HCT116 (cell line): ENCODE data around the gene BFAR. TPM values are rescaled to one million over a fixed set of nuclear protein-coding genes. Genes with fewer than 3 reads are reported as not detected.
A peak's percentile ranks its signal among the peaks of the same experiment; 100 is the strongest.
"Not testable (repeated sequence)": the region's sequence is repeated elsewhere in the genome, so short reads cannot be mapped to it uniquely, and the experiment has no call there.

Experiments used
- ATAC-seq: fragments of 200-7000 bp; cut with Tn5 transposase; 2 replicates; pipeline ENCODE4 v1.9.1; 2020; ENCODE audit warnings: mild to moderate bottlenecking, moderate library complexity
- BruUV-seq: library from RNA; stranded (reverse); fragments of 400-500 nt; replicated peaks from 2 replicates; lab custom pipeline; 2021; lab: Mats Ljungman, UMichigan
- CTCF ChIA-PET: fragments of 300-600 bp; sonication (Branson Sonifier 250); formaldehyde crosslinking; loops from one replicate; lab custom pipeline; 2021; ENCODE audit warnings: antibody characterized with exemption; lab: Charles Lee
- POLR2A ChIA-PET: fragments of 300-600, 350-600 bp; sonication (Branson Sonifier 250); formaldehyde crosslinking; loops from one replicate; lab custom pipeline; 2021; ENCODE audit warnings: antibody characterized with exemption; lab: Charles Lee
- RAD21 ChIA-PET, 2 experiments: fragments of 300-600 bp; sonication (Branson Sonifier 250); formaldehyde crosslinking; loops; one replicate each; lab custom pipeline; 2023; ENCODE audit warnings: low total read pairs in 2 of 2; ENCODE audit not compliant: uncharacterized antibody in 2 of 2, unreplicated experiment in 2 of 2, low non-redundant PET in 1 of 2; lab: Charles Lee
- DNase-seq: peaks from one replicate; pipeline ENCODE4 v3.0.0-alpha.2; 2010; ENCODE audit warnings: low read depth, low spot score
- H2AFZ ChIP-seq: fragments of 200-600 bp; shearing (Covaris generic), sonication (generic); 2 replicates; pipeline ENCODE4 v1.6.1; 2017; ENCODE audit warnings: low read depth, mixed run types, mixed read lengths, antibody characterized with exemption, low read length; ENCODE audit not compliant: poor library complexity, severe bottlenecking
- H3K27ac ChIP-seq: 2 replicates; pipeline ENCODE4 v1.5.1; 2012; ENCODE audit warnings: low read depth, low read length
- H3K27me3 ChIP-seq: fragments of 200-600 bp; sonication (generic); 2 replicates; pipeline ENCODE4 v1.6.1; 2016; ENCODE audit warnings: mixed run types, low read length, mixed read lengths; ENCODE audit not compliant: insufficient read depth
- H3K36me3 ChIP-seq, 2 experiments: fragments of 200-500 bp in 1 of 2; fragments of 200-600 bp in 1 of 2; sonication (Bioruptor generic) in 1 of 2; sonication (generic) in 1 of 2; 2 replicates each; pipeline versions ENCODE4 v1.5.1 to v1.6.1; 2014 to 2016; ENCODE audit warnings: low read length in 2 of 2, inconsistent platforms in 1 of 2, mixed read lengths in 1 of 2, mixed run types in 1 of 2; ENCODE audit not compliant: insufficient read depth in 2 of 2, control insufficient read depth in 1 of 2
- H3K4me1 ChIP-seq, 2 experiments: fragments of 200-600 bp in 1 of 2; sonication (generic) in 1 of 2; 2 replicates each; pipeline versions ENCODE4 v1.5.1 to v1.6.1; 2012 to 2017; ENCODE audit warnings: low read length in 2 of 2, inconsistent platforms in 1 of 2, mild to moderate bottlenecking in 1 of 2, mixed read lengths in 1 of 2, mixed run types in 1 of 2, moderate library complexity in 1 of 2; ENCODE audit not compliant: insufficient read depth in 2 of 2, control insufficient read depth in 1 of 2
- H3K4me2 ChIP-seq: fragments of 200-600 bp; sonication (generic); 2 replicates; pipeline ENCODE4 v1.6.1; 2017; ENCODE audit warnings: mixed run types, low read length, mixed read lengths
- H3K4me3 ChIP-seq, 2 experiments: fragments of 200-600 bp in 1 of 2; sonication (generic) in 1 of 2; replicated peaks in 1 of 2; 2 replicates each; pipeline ENCODE4 v1.5.1; 2011 to 2016; ENCODE audit warnings: low read length in 2 of 2, control low read depth in 1 of 2, low read depth in 1 of 2, mild to moderate bottlenecking in 1 of 2, mixed read lengths in 1 of 2, mixed run types in 1 of 2
- H3K79me2 ChIP-seq: fragments of 200-600 bp; sonication (generic); 2 replicates; pipeline ENCODE4 v1.6.1; 2017; ENCODE audit warnings: mild to moderate bottlenecking, mixed run types, low read length, moderate library complexity, mixed read lengths; ENCODE audit not compliant: insufficient read depth
- H3K9ac ChIP-seq: fragments of 200-600 bp; sonication (generic); 2 replicates; pipeline ENCODE4 v1.6.1; 2016; ENCODE audit warnings: low read length, mixed read lengths
- H3K9me2 ChIP-seq: fragments of 200-600 bp; sonication (generic), shearing (Covaris generic); 2 replicates; pipeline ENCODE4 v1.6.1; 2017; ENCODE audit warnings: mixed run types, mild to moderate bottlenecking, moderate library complexity; ENCODE audit not compliant: insufficient read depth
- H3K9me3 ChIP-seq, 2 experiments: fragments of 200-500 bp in 1 of 2; fragments of 200-600 bp in 1 of 2; sonication (Bioruptor generic) in 1 of 2; sonication (generic) in 1 of 2; 2 replicates each; pipeline ENCODE4 v1.6.1; 2014 to 2017; ENCODE audit warnings: low read length in 2 of 2, mixed read lengths in 2 of 2, inconsistent platforms in 1 of 2, low read depth in 1 of 2, mild to moderate bottlenecking in 1 of 2, mixed run types in 1 of 2, moderate library complexity in 1 of 2; ENCODE audit not compliant: control insufficient read depth in 1 of 2, insufficient read depth in 1 of 2
- H4K20me1 ChIP-seq: fragments of 200-600 bp; sonication (generic), shearing (Covaris generic); 2 replicates; pipeline ENCODE4 v1.6.1; 2017; ENCODE audit warnings: mixed run types, mild to moderate bottlenecking, moderate library complexity; ENCODE audit not compliant: insufficient read depth
- CBX3 ChIP-seq: IDR thresholded peaks from 2 replicates; pipeline ENCODE4 v1.6.1; 2012; ENCODE audit warnings: low read depth
- CEBPB ChIP-seq: IDR thresholded peaks from 2 replicates; pipeline ENCODE4 v1.6.1; 2012; ENCODE audit warnings: low read depth
- EGR1 ChIP-seq: IDR thresholded peaks from 2 replicates; pipeline ENCODE4 v1.6.1; 2012; ENCODE audit warnings: low read depth
- ELF1 ChIP-seq: IDR thresholded peaks from 2 replicates; pipeline ENCODE4 v1.6.1; 2012; ENCODE audit warnings: low read depth, borderline replicate concordance
- EZH2 ChIP-seq: fragments of 200-600 bp; sonication (generic); IDR thresholded peaks from 2 replicates; pipeline ENCODE4 v1.6.1; 2017; ENCODE audit warnings: antibody characterized with exemption, mixed run types
- FOSL1 ChIP-seq: IDR thresholded peaks from 2 replicates; pipeline ENCODE4 v1.6.1; 2012; ENCODE audit warnings: low read depth
- JUND ChIP-seq: IDR thresholded peaks from 2 replicates; pipeline ENCODE4 v1.6.1; 2012
- POLR2AphosphoS5 ChIP-seq: IDR thresholded peaks from 2 replicates; pipeline ENCODE4 v1.6.1; 2011; ENCODE audit warnings: mild to moderate bottlenecking, low read depth, low read length, moderate library complexity
- SRF ChIP-seq: IDR thresholded peaks from 2 replicates; pipeline ENCODE4 v1.6.1; 2012; ENCODE audit warnings: low read depth
- YY1 ChIP-seq: IDR thresholded peaks from 2 replicates; pipeline ENCODE4 v1.6.1; 2011; ENCODE audit warnings: low read length, low read depth, moderate library complexity, mild to moderate bottlenecking; ENCODE audit not compliant: insufficient replicate concordance; ENCODE audit errors: extremely low read depth
- ZFX ChIP-seq: fragments of 450-650 bp; IDR thresholded peaks from 2 replicates; pipeline ENCODE4 v1.6.1; 2017
- ZNF274 ChIP-seq: fragments of 200-500 bp; sonication (Bioruptor generic); IDR thresholded peaks from 2 replicates; pipeline ENCODE4 v1.6.1; 2014; ENCODE audit warnings: mild to moderate bottlenecking, low read depth, low read length, inconsistent platforms
- intact Hi-C: fragments of 100-400 bp; cut with micrococcal nuclease; formaldehyde crosslinking; loops from 2 replicates; pipeline ENCODE4 v1.10.0; 2022
- total RNA-seq: library from RNA; stranded (reverse); gene quantifications from one replicate; pipeline ENCODE4 v1.2.1, GENCODE V29; 2021; ENCODE audit not compliant: unreplicated experiment
- TF ChIP-seq, protein P1 (sequence below): IDR thresholded peaks from 2 replicates; pipeline ENCODE4 v1.6.1; 2012
- TF ChIP-seq, protein P2 (sequence below), 3 experiments: fragments of 200-600 bp in 1 of 3; sonication (generic) in 1 of 3; IDR thresholded peaks in 2 of 3; conservative IDR thresholded peaks in 1 of 3; 2 replicates each; pipeline ENCODE4 v1.5.1; 2012 to 2017; ENCODE audit warnings: low read depth in 2 of 3, low read length in 2 of 3, antibody characterized with exemption in 1 of 3, borderline replicate concordance in 1 of 3, control low read depth in 1 of 3, mild to moderate bottlenecking in 1 of 3, mixed read lengths in 1 of 3, mixed run types in 1 of 3, moderate library complexity in 1 of 3; ENCODE audit not compliant: insufficient read depth in 1 of 3

The BFAR gene
- total RNA-seq, 1 experiment from 2014 or later = 49.7 TPM

DNA sequence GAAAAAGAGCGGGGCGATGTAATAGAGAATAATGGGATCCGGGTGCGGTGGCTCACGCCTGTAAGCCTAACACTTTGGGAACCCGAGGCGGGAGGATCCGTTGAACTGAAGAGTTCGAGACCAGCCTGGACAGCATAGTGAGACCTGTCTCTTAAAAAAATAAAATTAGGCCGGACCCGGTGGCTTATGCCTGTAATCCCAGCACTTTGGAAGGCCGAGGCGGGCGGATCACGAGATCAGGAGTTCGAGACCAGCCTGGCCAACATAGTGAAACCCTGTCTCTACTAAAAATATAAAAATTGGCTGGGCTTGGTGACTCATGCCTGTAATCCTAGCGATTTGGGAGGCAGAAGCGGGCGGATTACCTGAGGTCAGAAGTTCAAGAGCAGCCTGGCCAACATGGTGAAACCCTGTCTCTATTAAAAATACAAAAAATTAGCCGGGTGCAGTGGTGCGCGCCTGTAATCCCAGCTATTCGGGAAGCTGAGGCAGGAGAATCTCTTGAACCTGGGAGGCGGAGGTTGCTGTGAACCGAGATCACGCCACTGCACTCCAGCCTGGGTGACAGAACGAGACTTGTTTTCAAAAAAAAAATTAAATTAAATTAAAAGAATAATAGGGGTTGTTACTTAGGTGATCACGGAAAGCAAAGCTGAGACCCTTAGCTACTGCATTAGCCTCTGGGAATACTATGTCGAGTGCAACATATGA lies 2.0 kb upstream of the BFAR start:
- BruUV-seq, RAD21 ChIA-PET, CTCF ChIA-PET, H4K20me1 ChIP-seq, H3K9me3 ChIP-seq, H3K27me3 ChIP-seq, H3K9me2 ChIP-seq, DNase-seq, H2AFZ ChIP-seq: not testable (repeated sequence)
- POLR2A ChIA-PET = interaction anchor here (0.6 to 0.7 kb wide), 2 partner anchors 268 to 633 kb away, joined by 3 read pairs; no protein-coding TSS in a partner anchor
- Histone ChIP-seq H3K9ac (peak overlapping the region; percentile 94), H3K4me2 (peak overlapping the region; percentile 83), H3K36me3 (peaks cover 12 to 17% of the 10 kb centered on the region in 2 experiments; a peak in 3 of 4 replicates), H3K27ac (peak overlapping the region; percentile 89), H3K4me1 (peaks cover 25 to 38% of the 10 kb centered on the region in 2 experiments), H3K79me2 (peaks cover 51% of the 10 kb centered on the region), H3K4me3 (peak overlapping the region; percentile 42 to 76)
- intact Hi-C loops = loop anchor here (5.0 kb wide), 1 partner anchor 328 kb away; no protein-coding TSS in a partner anchor
- peak; percentile 5; the same call in 1 of the 2 replicates for ATAC-seq

DNA sequence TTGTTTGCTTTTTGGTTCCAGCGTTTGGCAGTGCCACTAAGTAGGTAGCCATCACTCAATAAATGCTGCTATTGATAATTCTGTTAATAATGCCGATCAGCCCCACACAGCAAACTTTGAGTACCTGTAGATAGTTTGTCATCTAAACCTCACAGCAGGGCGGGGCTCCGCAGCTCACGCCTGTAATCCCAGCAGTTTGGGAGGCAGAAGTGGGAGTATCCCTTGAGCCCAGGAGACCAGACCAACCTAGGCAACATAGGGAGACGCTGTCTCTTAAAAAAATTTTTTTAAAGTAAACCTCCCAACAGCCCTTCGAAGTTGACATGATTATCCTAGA lies 1.6 kb downstream of the BFAR start:
- intact Hi-C loops = loop anchor here (5.0 kb wide), 1 partner anchor 332 kb away; no protein-coding TSS in a partner anchor
- peaks cover 71% of the 10 kb centered on the region for H3K79me2 ChIP-seq
- peaks cover 9% of the 10 kb centered on the region; the same call in 1 of the 2 replicates for H4K20me1 ChIP-seq
- H3K9ac ChIP-seq = peak overlapping the region; percentile 98
- ChIA-PET POLR2A (interaction anchor here (0.6 to 1.0 kb wide), 2 partner anchors 8 to 64 kb away, joined by 3 to 9 read pairs; no protein-coding TSS in a partner anchor), RAD21 (no interaction called here), CTCF (no interaction called here)
- peaks cover 18 to 29% of the 10 kb centered on the region in 2 experiments; a peak in 3 of 4 replicates for H3K4me1 ChIP-seq
- H3K27me3 ChIP-seq = no peaks in the 10 kb centered on the region
- no TSS peak for BruUV-seq
- TF ChIP-seq, protein P1, sequence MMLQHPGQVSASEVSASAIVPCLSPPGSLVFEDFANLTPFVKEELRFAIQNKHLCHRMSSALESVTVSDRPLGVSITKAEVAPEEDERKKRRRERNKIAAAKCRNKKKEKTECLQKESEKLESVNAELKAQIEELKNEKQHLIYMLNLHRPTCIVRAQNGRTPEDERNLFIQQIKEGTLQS = no peak
- TF ChIP-seq EZH2 (no peak), CEBPB (no peak), EGR1 (no peak), ZFX (no peak), SRF (no peak), ZNF274 (no peak), POLR2AphosphoS5 (no peak), YY1 (no peak), JUND (no peak), ELF1 (no peak), FOSL1 (no peak), CBX3 (no peak)
- TF ChIP-seq, protein P2, sequence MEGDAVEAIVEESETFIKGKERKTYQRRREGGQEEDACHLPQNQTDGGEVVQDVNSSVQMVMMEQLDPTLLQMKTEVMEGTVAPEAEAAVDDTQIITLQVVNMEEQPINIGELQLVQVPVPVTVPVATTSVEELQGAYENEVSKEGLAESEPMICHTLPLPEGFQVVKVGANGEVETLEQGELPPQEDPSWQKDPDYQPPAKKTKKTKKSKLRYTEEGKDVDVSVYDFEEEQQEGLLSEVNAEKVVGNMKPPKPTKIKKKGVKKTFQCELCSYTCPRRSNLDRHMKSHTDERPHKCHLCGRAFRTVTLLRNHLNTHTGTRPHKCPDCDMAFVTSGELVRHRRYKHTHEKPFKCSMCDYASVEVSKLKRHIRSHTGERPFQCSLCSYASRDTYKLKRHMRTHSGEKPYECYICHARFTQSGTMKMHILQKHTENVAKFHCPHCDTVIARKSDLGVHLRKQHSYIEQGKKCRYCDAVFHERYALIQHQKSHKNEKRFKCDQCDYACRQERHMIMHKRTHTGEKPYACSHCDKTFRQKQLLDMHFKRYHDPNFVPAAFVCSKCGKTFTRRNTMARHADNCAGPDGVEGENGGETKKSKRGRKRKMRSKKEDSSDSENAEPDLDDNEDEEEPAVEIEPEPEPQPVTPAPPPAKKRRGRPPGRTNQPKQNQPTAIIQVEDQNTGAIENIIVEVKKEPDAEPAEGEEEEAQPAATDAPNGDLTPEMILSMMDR (IDR thresholded peaks at IDR 0.05 in 2 of 3, conservative IDR thresholded peaks at IDR 0.05 in 1 of 3; ENCODE audit: borderline replicate concordance in 1 of 3, insufficient read depth in 1 of 3, low read depth in 2 of 3, low read length in 2 of 3) = no peak
- no peak overlapping the region for H2AFZ ChIP-seq
- no peaks in the 10 kb centered on the region for H3K9me3 ChIP-seq
- peak overlapping the region; percentile 81 for H3K4me2 ChIP-seq
- no peaks in the 10 kb centered on the region for H3K9me2 ChIP-seq
- H3K36me3 ChIP-seq = peaks cover 3 to 14% of the 10 kb centered on the region in 2 experiments; a peak in 3 of 4 replicates
- no peak overlapping the region for H3K27ac ChIP-seq
- ATAC-seq (no peak), DNase-seq (no peak)
- peak overlapping the region; percentile 75 to 97 for H3K4me3 ChIP-seq
